ENCODE measurements around the gene TLE1.

DNA sequence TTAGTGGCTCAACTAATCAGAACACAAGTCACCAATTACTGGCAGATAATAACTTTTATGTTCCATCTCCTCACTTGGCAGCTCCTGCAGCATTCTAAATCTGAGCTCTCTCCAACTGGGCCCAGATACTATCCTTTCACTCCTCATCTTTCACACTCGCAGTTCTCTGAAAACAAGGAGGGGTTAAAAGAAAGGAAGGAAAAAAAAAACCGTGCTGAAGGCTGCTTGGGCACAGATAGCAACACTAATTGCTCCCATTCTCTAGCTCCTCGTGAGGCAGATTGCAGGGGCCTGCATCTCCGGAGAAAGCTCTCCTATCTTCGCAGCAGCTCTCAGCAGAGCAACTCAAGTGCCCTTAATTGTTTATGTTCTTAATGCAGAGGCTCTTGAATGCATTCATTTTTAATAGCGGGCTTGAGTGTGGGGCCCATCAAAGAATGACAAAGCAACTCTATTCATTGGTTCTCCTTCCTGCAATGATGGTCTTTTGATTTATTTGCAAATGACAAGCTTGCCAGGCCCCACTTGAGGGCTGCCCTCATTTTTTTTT lies 23.9 kb downstream of the TLE1 start:
- TF ChIP-seq, protein P1, sequence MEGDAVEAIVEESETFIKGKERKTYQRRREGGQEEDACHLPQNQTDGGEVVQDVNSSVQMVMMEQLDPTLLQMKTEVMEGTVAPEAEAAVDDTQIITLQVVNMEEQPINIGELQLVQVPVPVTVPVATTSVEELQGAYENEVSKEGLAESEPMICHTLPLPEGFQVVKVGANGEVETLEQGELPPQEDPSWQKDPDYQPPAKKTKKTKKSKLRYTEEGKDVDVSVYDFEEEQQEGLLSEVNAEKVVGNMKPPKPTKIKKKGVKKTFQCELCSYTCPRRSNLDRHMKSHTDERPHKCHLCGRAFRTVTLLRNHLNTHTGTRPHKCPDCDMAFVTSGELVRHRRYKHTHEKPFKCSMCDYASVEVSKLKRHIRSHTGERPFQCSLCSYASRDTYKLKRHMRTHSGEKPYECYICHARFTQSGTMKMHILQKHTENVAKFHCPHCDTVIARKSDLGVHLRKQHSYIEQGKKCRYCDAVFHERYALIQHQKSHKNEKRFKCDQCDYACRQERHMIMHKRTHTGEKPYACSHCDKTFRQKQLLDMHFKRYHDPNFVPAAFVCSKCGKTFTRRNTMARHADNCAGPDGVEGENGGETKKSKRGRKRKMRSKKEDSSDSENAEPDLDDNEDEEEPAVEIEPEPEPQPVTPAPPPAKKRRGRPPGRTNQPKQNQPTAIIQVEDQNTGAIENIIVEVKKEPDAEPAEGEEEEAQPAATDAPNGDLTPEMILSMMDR (IDR thresholded peaks at IDR 0.05), result no peak
- TF ChIP-seq POLR2A (IDR thresholded peaks at IDR 0.05; ENCODE audit: low read depth), result no peak
- no peak for TF ChIP-seq POLR2AphosphoS5 (IDR thresholded peaks at IDR 0.05)
